ENCODE measurements around the gene PBX3. TPM values are rescaled to one million over a fixed set of nuclear protein-coding genes. Genes with fewer than 3 reads are reported as not detected.

PBX3 gene
- total and polyA plus RNA-seq, 10 of the 15 experiments (the other 5 are each of a cell fraction or from before 2014, with no cell fraction given), result 6.7 to 146 (median 22.2) TPM

DNA sequence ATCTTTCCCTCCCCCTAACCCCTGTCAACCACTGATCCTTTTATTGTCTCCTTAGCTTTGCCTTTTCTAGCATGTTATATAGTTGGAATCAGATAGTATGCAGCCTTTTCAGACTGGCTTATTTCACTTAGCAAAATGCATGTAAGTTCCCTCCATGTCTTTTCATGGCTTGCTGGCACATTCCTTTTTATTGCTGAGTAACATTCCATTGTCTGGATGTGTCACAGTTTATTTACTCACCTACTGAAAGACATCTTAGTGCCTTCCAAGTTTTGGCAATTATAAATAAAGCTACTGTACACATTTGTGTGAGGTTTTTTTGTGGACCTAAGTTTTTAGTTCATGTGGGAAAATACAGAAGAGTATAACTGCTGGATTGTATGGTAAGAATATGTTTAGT is 230.1 kb downstream of the PBX3 start:
- TF ChIP-seq TCF7 (IDR thresholded peaks at IDR 0.05; ENCODE audit: borderline replicate concordance) (no peak), KDM1A (IDR thresholded peaks at IDR 0.05; ENCODE audit: borderline replicate concordance) (no peak)
- Histone ChIP-seq H3K4me2 (ENCODE audit: control insufficient read depth, insufficient read depth) (no peak overlapping the region), H3K4me3 (no peak overlapping the region), H3K27ac (ENCODE audit: control insufficient read depth, insufficient read depth) (no peak overlapping the region), H3K4me1 (ENCODE audit: control insufficient read depth, insufficient read depth, low read length) (no peaks in the 10 kb centered on the region), H2AFZ (ENCODE audit: control insufficient read depth, low read depth, low read length) (no peak overlapping the region), H3K79me2 (ENCODE audit: control insufficient read depth, insufficient read depth, low read length) (no peaks in the 10 kb centered on the region), H4K20me1 (ENCODE audit: control insufficient read depth, insufficient read depth) (no peaks in the 10 kb centered on the region), H3K36me3 (ENCODE audit: control insufficient read depth in 2 of 2, insufficient read depth in 2 of 2, low read length in 1 of 2) (no peaks in the 10 kb centered on the region), H3K9ac (ENCODE audit: control insufficient read depth, insufficient read depth, low read length) (no peak overlapping the region), H3K9me3 (replicated peaks; ENCODE audit: control insufficient read depth, insufficient read depth, low read length) (peaks cover 2% of the 10 kb centered on the region; the same call in 2 of the 3 replicates), H3K27me3 (replicated peaks in 1 of 2; ENCODE audit: control insufficient read depth in 2 of 2, insufficient read depth in 2 of 2, low read length in 1 of 2) (no peaks in the 10 kb centered on the region)
- ATAC-seq (no peak), DNase-seq (ENCODE audit: low read depth, low spot score) (no peak), FAIRE-seq (no peak)
- ChIA-PET POLR2A (interaction anchor here (0.6 kb wide), 1 partner anchor 291 kb away, joined by 4 read pairs; no protein-coding TSS in a partner anchor), CTCF (no interaction called here), SMC1A (ENCODE audit: uncharacterized antibody, unreplicated experiment) (no interaction called here), RAD21 (ENCODE audit: unreplicated experiment) (no interaction called here)
- intact Hi-C loops (cut with micrococcal nuclease; ENCODE audit: unreplicated experiment), result no loop called here
- no TSS peak for BruUV-seq (replicated peaks)
- in situ Hi-C loops (cut with MboI), result no loop called here

DNA sequence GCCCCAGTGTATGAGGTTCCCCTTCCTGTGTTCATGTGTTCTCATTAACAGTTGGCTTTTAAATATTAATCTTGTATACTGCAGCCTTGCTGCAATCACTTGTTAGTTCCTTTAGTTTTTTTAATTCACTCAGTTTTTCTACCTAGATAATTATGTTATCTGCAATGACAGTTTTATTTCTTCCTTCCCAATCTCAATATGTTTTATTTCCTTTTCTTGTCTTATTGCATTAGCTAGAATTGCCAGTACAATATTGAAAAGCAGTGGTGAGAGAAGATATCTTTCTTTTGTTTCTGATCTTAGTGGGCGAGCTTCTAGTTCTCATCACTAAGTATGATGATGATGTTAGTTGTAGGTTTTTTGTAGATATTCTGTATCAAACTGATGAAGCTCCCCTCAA is 232.2 kb downstream of the PBX3 start:
- intact Hi-C loops (cut with micrococcal nuclease; ENCODE audit: unreplicated experiment), result no loop called here
- Histone ChIP-seq H3K4me1 (ENCODE audit: control insufficient read depth, insufficient read depth, low read length) (no peaks in the 10 kb centered on the region), H3K79me2 (ENCODE audit: control insufficient read depth, insufficient read depth, low read length) (no peaks in the 10 kb centered on the region), H3K36me3 (ENCODE audit: control insufficient read depth in 2 of 2, insufficient read depth in 2 of 2, low read length in 1 of 2) (no peaks in the 10 kb centered on the region), H2AFZ (ENCODE audit: control insufficient read depth, low read depth, low read length) (no peak overlapping the region), H3K9ac (ENCODE audit: control insufficient read depth, insufficient read depth, low read length) (no peak overlapping the region), H3K9me3 (replicated peaks; ENCODE audit: control insufficient read depth, insufficient read depth, low read length) (peaks cover 2% of the 10 kb centered on the region; the same call in 2 of the 3 replicates), H4K20me1 (ENCODE audit: control insufficient read depth, insufficient read depth) (no peaks in the 10 kb centered on the region), H3K27me3 (replicated peaks in 1 of 2; ENCODE audit: control insufficient read depth in 2 of 2, insufficient read depth in 2 of 2, low read length in 1 of 2) (no peaks in the 10 kb centered on the region), H3K4me2 (ENCODE audit: control insufficient read depth, insufficient read depth) (no peak overlapping the region), H3K27ac (ENCODE audit: control insufficient read depth, insufficient read depth) (no peak overlapping the region), H3K4me3 (no peak overlapping the region)
- ChIA-PET POLR2A (no interaction called here), RAD21 (ENCODE audit: unreplicated experiment) (no interaction called here), SMC1A (ENCODE audit: uncharacterized antibody, unreplicated experiment) (interaction anchor here (1.4 kb wide), 1 partner anchor 11 kb away, joined by 4 read pairs; no protein-coding TSS in a partner anchor), CTCF (no interaction called here)
- no peak for DNase-seq (ENCODE audit: low read depth, low spot score)
- WGBS (ENCODE audit: insufficient coverage, insufficient replicate concordance, low lambda C conversion rate, missing lambda C conversion rate), result 0% methylated on average over 1 of the region's 1 CpG
- BruUV-seq (replicated peaks), result no TSS peak
- no peak for FAIRE-seq
- in situ Hi-C loops (cut with MboI), result no loop called here
- ATAC-seq, result no peak
- no peak for TF ChIP-seq NBN (IDR thresholded peaks at IDR 0.05)
- no peak for TF ChIP-seq ZSCAN29 (IDR thresholded peaks at IDR 0.05)
- TF ChIP-seq, protein P1, sequence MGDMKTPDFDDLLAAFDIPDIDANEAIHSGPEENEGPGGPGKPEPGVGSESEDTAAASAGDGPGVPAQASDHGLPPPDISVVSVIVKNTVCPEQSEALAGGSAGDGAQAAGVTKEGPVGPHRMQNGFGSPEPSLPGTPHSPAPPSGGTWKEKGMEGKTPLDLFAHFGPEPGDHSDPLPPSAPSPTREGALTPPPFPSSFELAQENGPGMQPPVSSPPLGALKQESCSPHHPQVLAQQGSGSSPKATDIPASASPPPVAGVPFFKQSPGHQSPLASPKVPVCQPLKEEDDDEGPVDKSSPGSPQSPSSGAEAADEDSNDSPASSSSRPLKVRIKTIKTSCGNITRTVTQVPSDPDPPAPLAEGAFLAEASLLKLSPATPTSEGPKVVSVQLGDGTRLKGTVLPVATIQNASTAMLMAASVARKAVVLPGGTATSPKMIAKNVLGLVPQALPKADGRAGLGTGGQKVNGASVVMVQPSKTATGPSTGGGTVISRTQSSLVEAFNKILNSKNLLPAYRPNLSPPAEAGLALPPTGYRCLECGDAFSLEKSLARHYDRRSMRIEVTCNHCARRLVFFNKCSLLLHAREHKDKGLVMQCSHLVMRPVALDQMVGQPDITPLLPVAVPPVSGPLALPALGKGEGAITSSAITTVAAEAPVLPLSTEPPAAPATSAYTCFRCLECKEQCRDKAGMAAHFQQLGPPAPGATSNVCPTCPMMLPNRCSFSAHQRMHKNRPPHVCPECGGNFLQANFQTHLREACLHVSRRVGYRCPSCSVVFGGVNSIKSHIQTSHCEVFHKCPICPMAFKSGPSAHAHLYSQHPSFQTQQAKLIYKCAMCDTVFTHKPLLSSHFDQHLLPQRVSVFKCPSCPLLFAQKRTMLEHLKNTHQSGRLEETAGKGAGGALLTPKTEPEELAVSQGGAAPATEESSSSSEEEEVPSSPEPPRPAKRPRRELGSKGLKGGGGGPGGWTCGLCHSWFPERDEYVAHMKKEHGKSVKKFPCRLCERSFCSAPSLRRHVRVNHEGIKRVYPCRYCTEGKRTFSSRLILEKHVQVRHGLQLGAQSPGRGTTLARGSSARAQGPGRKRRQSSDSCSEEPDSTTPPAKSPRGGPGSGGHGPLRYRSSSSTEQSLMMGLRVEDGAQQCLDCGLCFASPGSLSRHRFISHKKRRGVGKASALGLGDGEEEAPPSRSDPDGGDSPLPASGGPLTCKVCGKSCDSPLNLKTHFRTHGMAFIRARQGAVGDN (IDR thresholded peaks at IDR 0.05), result no peak
- TF ChIP-seq SPI1 (IDR thresholded peaks at IDR 0.05; ENCODE audit: borderline replicate concordance, insufficient read depth, low read depth, low read length), result no peak
- TF ChIP-seq, protein P2, sequence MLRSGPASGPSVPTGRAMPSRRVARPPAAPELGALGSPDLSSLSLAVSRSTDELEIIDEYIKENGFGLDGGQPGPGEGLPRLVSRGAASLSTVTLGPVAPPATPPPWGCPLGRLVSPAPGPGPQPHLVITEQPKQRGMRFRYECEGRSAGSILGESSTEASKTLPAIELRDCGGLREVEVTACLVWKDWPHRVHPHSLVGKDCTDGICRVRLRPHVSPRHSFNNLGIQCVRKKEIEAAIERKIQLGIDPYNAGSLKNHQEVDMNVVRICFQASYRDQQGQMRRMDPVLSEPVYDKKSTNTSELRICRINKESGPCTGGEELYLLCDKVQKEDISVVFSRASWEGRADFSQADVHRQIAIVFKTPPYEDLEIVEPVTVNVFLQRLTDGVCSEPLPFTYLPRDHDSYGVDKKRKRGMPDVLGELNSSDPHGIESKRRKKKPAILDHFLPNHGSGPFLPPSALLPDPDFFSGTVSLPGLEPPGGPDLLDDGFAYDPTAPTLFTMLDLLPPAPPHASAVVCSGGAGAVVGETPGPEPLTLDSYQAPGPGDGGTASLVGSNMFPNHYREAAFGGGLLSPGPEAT (IDR thresholded peaks at IDR 0.05; ENCODE audit: low read depth), result no peak
- TF ChIP-seq SUPT20H (IDR thresholded peaks at IDR 0.05; ENCODE audit: borderline replicate concordance, control insufficient read depth, low read depth, low read length), result no peak
- no peak for TF ChIP-seq HDAC6 (IDR thresholded peaks at IDR 0.05; ENCODE audit: unreplicated experiment)
- TF ChIP-seq, protein P3, sequence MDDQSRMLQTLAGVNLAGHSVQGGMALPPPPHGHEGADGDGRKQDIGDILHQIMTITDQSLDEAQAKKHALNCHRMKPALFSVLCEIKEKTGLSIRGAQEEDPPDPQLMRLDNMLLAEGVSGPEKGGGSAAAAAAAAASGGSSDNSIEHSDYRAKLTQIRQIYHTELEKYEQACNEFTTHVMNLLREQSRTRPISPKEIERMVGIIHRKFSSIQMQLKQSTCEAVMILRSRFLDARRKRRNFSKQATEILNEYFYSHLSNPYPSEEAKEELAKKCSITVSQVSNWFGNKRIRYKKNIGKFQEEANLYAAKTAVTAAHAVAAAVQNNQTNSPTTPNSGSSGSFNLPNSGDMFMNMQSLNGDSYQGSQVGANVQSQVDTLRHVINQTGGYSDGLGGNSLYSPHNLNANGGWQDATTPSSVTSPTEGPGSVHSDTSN (IDR thresholded peaks at IDR 0.05; ENCODE audit: insufficient replicate concordance, low read depth, low read length), result no peak
